Fibroblast of mammary gland (primary cell): ENCODE measurements around the gene RPS21.

Experiments used
- DNase-seq: peaks from one replicate; pipeline ENCODE4 v3.0.0-alpha.2; 2010; ENCODE audit warnings: low read depth
- H3K4me3 ChIP-seq: 2 replicates; pipeline ENCODE4 v1.5.1; 2011; ENCODE audit warnings: low read depth, mild to moderate bottlenecking, low read length, moderate library complexity; ENCODE audit not compliant: control insufficient read depth
- TF ChIP-seq, protein P1 (sequence below): conservative IDR thresholded peaks from 2 replicates; pipeline ENCODE4 v1.5.1; 2011; ENCODE audit warnings: low read depth, low read length, inconsistent platforms; ENCODE audit not compliant: control insufficient read depth, insufficient read depth

Gene RPS21

DNA sequence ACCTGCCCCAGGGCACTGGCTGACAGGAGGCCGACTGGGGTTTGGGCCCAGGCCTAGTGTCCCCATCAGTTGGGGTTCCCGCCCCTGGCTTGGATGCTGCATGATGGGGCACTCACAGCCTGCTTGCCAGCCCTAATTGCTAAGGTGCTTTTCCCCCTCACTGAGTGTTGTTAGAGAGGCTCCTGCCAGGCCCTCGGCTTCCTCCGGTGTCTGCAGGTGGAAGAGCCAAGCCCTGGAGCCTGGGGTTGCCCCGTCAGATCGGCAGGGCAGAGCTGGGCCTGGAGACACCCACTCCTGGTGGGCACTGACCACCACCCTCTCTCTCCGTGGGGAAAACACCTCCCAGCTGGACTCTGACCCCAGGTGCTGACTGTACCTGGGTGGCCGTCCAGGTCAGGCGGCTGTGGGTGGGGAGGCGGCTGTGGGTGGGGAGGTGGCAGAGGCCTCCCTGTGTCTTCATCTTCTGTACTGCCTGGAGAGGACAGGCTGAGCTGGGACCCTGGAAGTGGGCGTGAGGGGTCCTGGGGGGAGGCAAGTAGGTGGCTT is 26.2 kb downstream of the RPS21 start:
- TF ChIP-seq, protein P1, sequence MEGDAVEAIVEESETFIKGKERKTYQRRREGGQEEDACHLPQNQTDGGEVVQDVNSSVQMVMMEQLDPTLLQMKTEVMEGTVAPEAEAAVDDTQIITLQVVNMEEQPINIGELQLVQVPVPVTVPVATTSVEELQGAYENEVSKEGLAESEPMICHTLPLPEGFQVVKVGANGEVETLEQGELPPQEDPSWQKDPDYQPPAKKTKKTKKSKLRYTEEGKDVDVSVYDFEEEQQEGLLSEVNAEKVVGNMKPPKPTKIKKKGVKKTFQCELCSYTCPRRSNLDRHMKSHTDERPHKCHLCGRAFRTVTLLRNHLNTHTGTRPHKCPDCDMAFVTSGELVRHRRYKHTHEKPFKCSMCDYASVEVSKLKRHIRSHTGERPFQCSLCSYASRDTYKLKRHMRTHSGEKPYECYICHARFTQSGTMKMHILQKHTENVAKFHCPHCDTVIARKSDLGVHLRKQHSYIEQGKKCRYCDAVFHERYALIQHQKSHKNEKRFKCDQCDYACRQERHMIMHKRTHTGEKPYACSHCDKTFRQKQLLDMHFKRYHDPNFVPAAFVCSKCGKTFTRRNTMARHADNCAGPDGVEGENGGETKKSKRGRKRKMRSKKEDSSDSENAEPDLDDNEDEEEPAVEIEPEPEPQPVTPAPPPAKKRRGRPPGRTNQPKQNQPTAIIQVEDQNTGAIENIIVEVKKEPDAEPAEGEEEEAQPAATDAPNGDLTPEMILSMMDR, result no peak
- no peak for DNase-seq
- H3K4me3 ChIP-seq, result no peak overlapping the region

DNA sequence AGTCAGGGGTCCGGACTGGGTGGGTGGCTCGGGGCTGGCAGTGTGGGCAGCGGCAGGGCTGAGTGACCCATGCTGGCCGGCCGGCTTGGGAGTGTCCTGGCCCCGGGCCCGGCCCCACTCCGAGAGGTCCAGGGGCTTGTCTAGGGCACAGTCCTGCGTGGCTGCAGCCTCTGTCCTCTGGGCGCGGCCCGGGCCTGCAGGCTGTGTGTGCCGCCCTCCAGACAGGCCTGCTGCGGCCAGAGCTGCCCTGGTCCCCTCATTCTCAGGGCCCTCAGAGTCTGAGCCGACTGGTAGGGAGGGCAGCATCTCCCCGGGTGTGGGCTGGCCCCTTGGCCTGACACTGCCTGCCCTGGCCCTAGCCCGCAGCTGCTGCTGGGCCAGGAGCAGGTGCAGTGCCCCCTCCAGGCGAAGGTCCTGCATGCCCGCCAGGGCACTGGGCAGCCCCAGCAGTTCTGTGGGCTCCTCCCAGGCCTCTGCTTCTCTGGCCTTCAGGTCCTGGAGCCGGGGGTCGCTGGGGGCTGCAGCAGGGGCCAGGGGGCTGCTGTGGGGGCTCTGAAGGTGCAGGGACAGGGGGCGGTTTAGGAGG is 27.1 kb downstream of the RPS21 start:
- DNase-seq, result no peak
- TF ChIP-seq, protein P1, result no peak
- no peak overlapping the region for H3K4me3 ChIP-seq

DNA sequence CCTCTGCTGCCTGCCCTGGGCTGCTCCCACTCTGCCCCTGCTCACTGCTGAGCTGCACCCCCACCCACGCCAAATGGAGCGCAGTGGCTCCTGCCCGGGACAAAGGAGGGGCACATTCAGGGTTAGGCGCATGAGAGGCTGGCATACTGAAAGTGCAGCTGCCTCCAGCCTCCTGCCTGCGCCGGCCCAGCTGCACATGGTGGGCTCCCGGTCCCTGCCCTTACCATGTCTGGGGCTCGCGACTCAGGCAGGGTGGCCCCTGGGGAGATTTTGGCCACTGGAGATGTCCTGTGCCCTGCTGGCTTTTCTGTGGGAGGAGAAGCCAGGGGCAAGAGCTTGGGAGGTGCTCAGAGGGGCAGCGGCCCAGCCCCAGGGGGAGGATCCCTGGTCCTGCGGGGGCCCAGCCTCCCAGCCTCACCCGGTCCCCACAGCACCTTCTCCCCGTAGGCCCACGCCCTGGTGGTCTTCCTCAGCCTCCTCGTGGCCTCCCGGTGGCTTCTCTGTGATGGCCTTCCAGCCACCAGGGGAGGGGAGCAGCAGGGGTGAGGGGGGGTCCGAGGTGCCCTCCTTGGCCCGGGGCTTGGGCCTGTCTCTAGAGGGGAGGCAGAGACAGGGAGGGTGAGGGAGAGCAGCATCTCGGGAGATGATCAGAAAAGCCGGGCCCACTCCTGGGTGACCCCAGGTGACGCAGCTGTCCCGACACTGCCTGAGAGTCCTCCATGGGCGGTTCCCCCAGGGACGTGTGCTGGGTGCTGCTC is 28.6 kb downstream of the RPS21 start:
- no peak overlapping the region for H3K4me3 ChIP-seq
- TF ChIP-seq, protein P1, result no peak
- no peak for DNase-seq

- DNase-seq, result no peak
- TF ChIP-seq, protein P1, result no peak
- H3K4me3 ChIP-seq, result no peak overlapping the region
These were observed 30.0 kb downstream of the RPS21 start for GRCh38 chr20:62416651-62417637.

GRCh38 chr20:62417981-62418708 is 31.2 kb downstream of the RPS21 start:
- H3K4me3 ChIP-seq, result no peak overlapping the region
- TF ChIP-seq, protein P1, result no peak
- no peak for DNase-seq
